Neuronal stem cell (in vitro differentiated cells): ENCODE measurements around the gene MEX3C.

Source experiments
- DNase-seq: peaks from one replicate; pipeline ENCODE4 v3.0.0-alpha.2; 2013; ENCODE audit warnings: low spot score
- H2AFZ ChIP-seq: one replicate; pipeline ENCODE4 v1.6.1; 2013; ENCODE audit warnings: mild to moderate bottlenecking, low read length, inconsistent platforms
- H2AK5ac ChIP-seq: 2 replicates; pipeline ENCODE4 v1.6.1; 2013; ENCODE audit warnings: low read depth, mild to moderate bottlenecking, inconsistent platforms, low read length, moderate library complexity, mixed read lengths
- H2BK120ac ChIP-seq: 2 replicates; pipeline ENCODE4 v1.6.1; 2013; ENCODE audit warnings: low read depth, mild to moderate bottlenecking, inconsistent platforms, low read length, moderate library complexity, mixed read lengths
- H2BK12ac ChIP-seq: one replicate; pipeline ENCODE4 v1.6.1; 2013; ENCODE audit warnings: low read length, inconsistent platforms
- H2BK15ac ChIP-seq: 2 replicates; pipeline ENCODE4 v1.6.1; 2013; ENCODE audit warnings: mild to moderate bottlenecking, low read length, inconsistent platforms, mixed read lengths
- H2BK5ac ChIP-seq: one replicate; pipeline ENCODE4 v1.6.1; 2013; ENCODE audit warnings: inconsistent platforms, mild to moderate bottlenecking, low read length, moderate library complexity
- H3K14ac ChIP-seq: one replicate; pipeline ENCODE4 v1.6.1; 2013; ENCODE audit warnings: low read length, inconsistent platforms
- H3K18ac ChIP-seq: 2 replicates; pipeline ENCODE4 v1.6.1; 2013; ENCODE audit warnings: low read length, inconsistent platforms
- H3K23ac ChIP-seq: 2 replicates; pipeline ENCODE4 v1.6.1; 2013; ENCODE audit warnings: low read depth, mild to moderate bottlenecking, mixed read lengths, low read length, inconsistent platforms; ENCODE audit not compliant: poor library complexity
- H3K27ac ChIP-seq: replicated peaks from 3 replicates; pipeline ENCODE4 v1.5.1; 2013; ENCODE audit warnings: low read length, inconsistent platforms
- H3K27me3 ChIP-seq, 3 experiments: 2 replicates each; pipeline ENCODE4 v1.6.1; 2013; ENCODE audit warnings: low read length in 3 of 3, mild to moderate bottlenecking in 2 of 3, inconsistent platforms in 1 of 3, low read depth in 1 of 3, mixed read lengths in 1 of 3, moderate library complexity in 1 of 3; ENCODE audit not compliant: control insufficient read depth in 3 of 3, insufficient read depth in 3 of 3
- H3K36me3 ChIP-seq, 2 donors: replicated peaks in 1 of 2; 2 replicates each; pipeline ENCODE4 v1.6.1; 2013; ENCODE audit warnings: low read length in 2 of 2; ENCODE audit not compliant: control insufficient read depth in 2 of 2, insufficient read depth in 2 of 2
- H3K4ac ChIP-seq: 2 replicates; pipeline ENCODE4 v1.6.1; 2013; ENCODE audit warnings: inconsistent platforms, mild to moderate bottlenecking, low read length, moderate library complexity
- H3K4me1 ChIP-seq, 2 donors: 1 replicate in 1 of 2; 2 replicates in 1 of 2; pipeline ENCODE4 v1.6.1; 2013; ENCODE audit warnings: low read length in 2 of 2, low read depth in 1 of 2; ENCODE audit not compliant: control insufficient read depth in 2 of 2, insufficient read depth in 1 of 2
- H3K4me2 ChIP-seq: one replicate; pipeline ENCODE4 v1.6.1; 2013; ENCODE audit warnings: mild to moderate bottlenecking, low read length, inconsistent platforms; ENCODE audit not compliant: insufficient read depth, poor library complexity, severe bottlenecking
- H3K4me3 ChIP-seq, 2 donors: 2 replicates each; pipeline ENCODE4 v1.5.1; 2013; ENCODE audit warnings: low read length in 2 of 2, mild to moderate bottlenecking in 2 of 2, inconsistent platforms in 1 of 2, moderate library complexity in 1 of 2
- H3K79me1 ChIP-seq: one replicate; pipeline ENCODE4 v1.6.1; 2013; ENCODE audit warnings: low read depth, mild to moderate bottlenecking, inconsistent platforms, low read length, moderate library complexity
- H3K9ac ChIP-seq: one replicate; pipeline ENCODE4 v1.6.1; 2013; ENCODE audit warnings: mild to moderate bottlenecking, low read depth, low read length, inconsistent platforms; ENCODE audit not compliant: poor library complexity
- H3K9me3 ChIP-seq, 2 donors: replicated peaks in 1 of 2; 2 replicates each; pipeline versions ENCODE3 to v1.6.1; 2013; ENCODE audit warnings: low read length in 2 of 2, mild to moderate bottlenecking in 2 of 2, inconsistent platforms in 1 of 2, low read depth in 1 of 2, mixed read lengths in 1 of 2, moderate library complexity in 1 of 2; ENCODE audit not compliant: control insufficient read depth in 2 of 2, insufficient read depth in 1 of 2
- H4K8ac ChIP-seq: one replicate; pipeline ENCODE4 v1.6.1; 2013; ENCODE audit warnings: low read depth, mild to moderate bottlenecking, inconsistent platforms, low read length, moderate library complexity
- H4K91ac ChIP-seq: one replicate; pipeline ENCODE4 v1.6.1; 2013; ENCODE audit warnings: low read length, low read depth, mild to moderate bottlenecking, inconsistent platforms; ENCODE audit not compliant: poor library complexity
- WGBS, 2 donors: extraction: QIAGEN DNeasy Blood & Tissue Kit; methylation state at CpG; one replicate each; pipeline ENCODE4 v1.1.7; 2013; ENCODE audit warnings: missing lambda C conversion rate in 2 of 2, mixed read lengths in 1 of 2; ENCODE audit not compliant: insufficient read length in 2 of 2, insufficient replicate concordance in 1 of 2; ENCODE audit errors: extremely low coverage in 2 of 2; 5-methylcytosine and 5-hydroxymethylcytosine counted together

The MEX3C gene

GRCh38 chr18:51162617-51163016, 34.9 kb downstream of the MEX3C start:
- H2AFZ ChIP-seq = no peak overlapping the region
- H3K4me3 ChIP-seq = no peak overlapping the region
- WGBS, 2 donors = no CpG with 5 or more reads among the region's 3 CpGs
- no peaks in the 10 kb centered on the region for H3K27me3 ChIP-seq
- no peaks in the 10 kb centered on the region for H3K36me3 ChIP-seq
- no peak overlapping the region for H3K14ac ChIP-seq
- H2BK120ac ChIP-seq = no peak overlapping the region
- no peak for DNase-seq
- no peaks in the 10 kb centered on the region for H3K79me1 ChIP-seq
- peaks cover 9 to 12% of the 10 kb centered on the region in 2 donors for H3K4me1 ChIP-seq
- no peak overlapping the region for H3K27ac ChIP-seq
- H3K4me2 ChIP-seq = no peak overlapping the region
- peaks cover 0 to 4% of the 10 kb centered on the region in 2 donors for H3K9me3 ChIP-seq
- H2BK5ac ChIP-seq = no peak overlapping the region
- no peak overlapping the region for H2BK15ac ChIP-seq
- H2AK5ac ChIP-seq = no peak overlapping the region
- H3K23ac ChIP-seq = no peak overlapping the region
- H3K9ac ChIP-seq = no peak overlapping the region
- H4K8ac ChIP-seq = no peak overlapping the region
- no peak overlapping the region for H3K18ac ChIP-seq
- H3K4ac ChIP-seq = no peak overlapping the region
- no peak overlapping the region for H2BK12ac ChIP-seq
- H4K91ac ChIP-seq = no peak overlapping the region

- H3K9ac ChIP-seq = no peak overlapping the region
- no peak overlapping the region for H3K18ac ChIP-seq
- no peak overlapping the region for H3K4me2 ChIP-seq
- no peaks in the 10 kb centered on the region for H3K9me3 ChIP-seq
- H2AK5ac ChIP-seq = no peak overlapping the region
- whole genome bisulfite sequencing, 2 donors = no CpG with 5 or more reads among the region's 5 CpGs
- no peak overlapping the region for H4K8ac ChIP-seq
- peaks cover 6 to 9% of the 10 kb centered on the region in 2 donors for H3K4me1 ChIP-seq
- H3K14ac ChIP-seq = no peak overlapping the region
- no peak overlapping the region for H3K27ac ChIP-seq
- no peak overlapping the region for H2BK5ac ChIP-seq
- H4K91ac ChIP-seq = no peak overlapping the region
- no peaks in the 10 kb centered on the region for H3K79me1 ChIP-seq
- H2BK15ac ChIP-seq = no peak overlapping the region
- H3K23ac ChIP-seq = peak overlapping the region; percentile 87
- H3K4me3 ChIP-seq = no peak overlapping the region
- H3K4ac ChIP-seq = no peak overlapping the region
- DNase-seq = no peak
- no peak overlapping the region for H2AFZ ChIP-seq
- H3K36me3 ChIP-seq = no peaks in the 10 kb centered on the region
- H2BK12ac ChIP-seq = no peak overlapping the region
- H3K27me3 ChIP-seq = no peaks in the 10 kb centered on the region
- H2BK120ac ChIP-seq = no peak overlapping the region
Observed at GRCh38 chr18:51160646-51161045, 36.8 kb downstream of the MEX3C start.

- no peaks in the 10 kb centered on the region for H3K9me3 ChIP-seq
- no peak overlapping the region for H2BK15ac ChIP-seq
- H4K8ac ChIP-seq = no peak overlapping the region
- no peak overlapping the region for H2AK5ac ChIP-seq
- H2BK120ac ChIP-seq = no peak overlapping the region
- no peaks in the 10 kb centered on the region for H3K79me1 ChIP-seq
- no peaks in the 10 kb centered on the region for H3K27me3 ChIP-seq
- no peak overlapping the region for H2BK5ac ChIP-seq
- no peaks in the 10 kb centered on the region for H3K4me1 ChIP-seq
- H3K4me2 ChIP-seq = no peak overlapping the region
- no peak for DNase-seq
- H3K27ac ChIP-seq = no peak overlapping the region
- no peak overlapping the region for H3K18ac ChIP-seq
- H3K36me3 ChIP-seq = no peaks in the 10 kb centered on the region
- no peak overlapping the region for H3K14ac ChIP-seq
- H3K23ac ChIP-seq = no peak overlapping the region
- no peak overlapping the region for H2BK12ac ChIP-seq
- H3K4me3 ChIP-seq = no peak overlapping the region
- H2AFZ ChIP-seq = no peak overlapping the region
- H3K4ac ChIP-seq = no peak overlapping the region
- H3K9ac ChIP-seq = no peak overlapping the region
- no CpG with 5 or more reads among the region's 2 CpGs for whole genome bisulfite sequencing, 2 donors
- H4K91ac ChIP-seq = no peak overlapping the region
Observed at GRCh38 chr18:51157215-51157614, 40.3 kb downstream of the MEX3C start.

- Histone ChIP-seq H2AK5ac (no peak overlapping the region), H3K18ac (no peak overlapping the region), H3K4me1 (no peaks in the 10 kb centered on the region), H2AFZ (no peak overlapping the region), H3K4ac (no peak overlapping the region), H2BK5ac (peak overlapping the region; percentile 3), H3K36me3 (no peaks in the 10 kb centered on the region), H4K8ac (no peak overlapping the region), H3K9me3 (peaks cover 0 to 5% of the 10 kb centered on the region in 2 donors), H2BK120ac (no peak overlapping the region), H3K23ac (no peak overlapping the region), H3K9ac (no peak overlapping the region), H3K27me3 (no peaks in the 10 kb centered on the region), H3K27ac (no peak overlapping the region), H2BK15ac (no peak overlapping the region), H3K14ac (no peak overlapping the region), H4K91ac (no peak overlapping the region), H2BK12ac (no peak overlapping the region), H3K4me2 (no peak overlapping the region), H3K4me3 (no peak overlapping the region), H3K79me1 (peaks cover 3% of the 10 kb centered on the region)
- no CpG with 5 or more reads among the region's 8 CpGs for WGBS, 2 donors
- no peak for DNase-seq
Observed at GRCh38 chr18:51154431-51155063, 42.9 kb downstream of the MEX3C start.
